Upper lobe of left lung (tissue), 6 donors: ENCODE data around the gene TAF4. TPM values are rescaled to one million over a fixed set of nuclear protein-coding genes. Genes with fewer than 3 reads are reported as not detected.
A peak's percentile ranks its signal among the peaks of the same experiment; 100 is the strongest.

Experiments used
- ATAC-seq, 2 donors: fragments of 200-7000 bp; cut with Tn5 transposase; one replicate each; pipeline ENCODE4 v1.9.1; 2022; ENCODE audit warnings: mild to moderate bottlenecking in 2 of 2, moderate library complexity in 2 of 2; ENCODE audit not compliant: low FRiP score in 2 of 2
- DNase-seq, 2 donors: peaks; one replicate each; pipeline ENCODE4 v3.0.0-alpha.2; 2019 to 2020
- H3K27ac ChIP-seq, 4 donors: fragments of 200-600 bp; sonication (generic); one replicate each; pipeline ENCODE4 v1.5.1; 2016 to 2019
- H3K27me3 ChIP-seq, 4 donors: fragments of 200-600 bp; sonication (generic); one replicate each; pipeline ENCODE4 v1.5.1; 2017 to 2019
- H3K36me3 ChIP-seq, 4 donors: fragments of 200-600 bp; sonication (generic); one replicate each; pipeline ENCODE4 v1.5.1; 2016 to 2019
- H3K4me1 ChIP-seq, 4 donors: fragments of 200-600 bp; sonication (generic); one replicate each; pipeline ENCODE4 v1.5.1; 2018 to 2019
- H3K4me3 ChIP-seq, 4 donors: fragments of 200-600 bp; sonication (generic); one replicate each; pipeline ENCODE4 v1.5.1; 2017 to 2019; ENCODE audit warnings: mild to moderate bottlenecking in 2 of 4, moderate library complexity in 1 of 4
- H3K9me3 ChIP-seq, 4 donors: fragments of 200-600 bp; sonication (generic); one replicate each; pipeline ENCODE4 v1.5.1; 2018 to 2019
- EP300 ChIP-seq, 4 donors: sonication (generic); formaldehyde crosslinking; IDR thresholded peaks; one replicate each; pipeline ENCODE4 v1.5.1; 2017; ENCODE audit warnings: antibody characterized with exemption in 4 of 4, control low read depth in 2 of 4
- POLR2A ChIP-seq, 4 donors: fragments of 450-650 bp; IDR thresholded peaks; one replicate each; pipeline ENCODE4 v1.5.1; 2016 to 2017; ENCODE audit warnings: antibody characterized with exemption in 4 of 4, mild to moderate bottlenecking in 2 of 4
- POLR2AphosphoS5 ChIP-seq, 2 donors: sonication (generic); formaldehyde crosslinking; IDR thresholded peaks; one replicate each; pipeline ENCODE4 v1.5.1; 2017; ENCODE audit warnings: antibody characterized with exemption in 2 of 2
- WGBS, 2 donors: methylation state at CpG; one replicate each; pipeline ENCODE4 v1.1.5; 2017 to 2018; 5-methylcytosine and 5-hydroxymethylcytosine counted together
- total RNA-seq, 6 donors: library from RNA; depleted of rRNA in 4 of 6; stranded (reverse); fragments of >200 nt in 4 of 6; gene quantifications; one replicate each; pipeline versions ENCODE4 v1.1.0 to v1.2.1, GENCODE V29; 2016 to 2021
- TF ChIP-seq, protein P1 (sequence below), 6 experiments: fragments of 450-650 bp in 4 of 6; fragments of 200-600 bp in 2 of 6; sonication (generic) in 2 of 6; IDR thresholded peaks; one replicate each; pipeline ENCODE4 v1.5.1; 2016 to 2019; ENCODE audit warnings: antibody characterized with exemption in 6 of 6
- donor health status: DM: no; HTN: no; CAD: no; lungs with moderate emphysema.
- donor health status: DM: no; HTN: yes; CAD: no; lungs with severe emphysema.

The TAF4 gene
- total RNA-seq, 6 donors from 2014 or later = 13.0 to 44.0 (median 20.7) TPM

- whole genome bisulfite sequencing, 2 donors = 94 to 96% methylated on average over 13 of the region's 13 CpGs
- peaks cover 4 to 86% (median 69%) of the 10 kb centered on the region in 4 donors for H3K36me3 ChIP-seq
- no peaks in the 10 kb centered on the region for H3K27me3 ChIP-seq
- no peak overlapping the region for H3K27ac ChIP-seq
- DNase-seq = no peak
- H3K4me1 ChIP-seq = no peaks in the 10 kb centered on the region
- no peak for ATAC-seq
- no peaks in the 10 kb centered on the region for H3K9me3 ChIP-seq
- no peak for TF ChIP-seq POLR2A (IDR thresholded peaks at IDR 0.05)
- TF ChIP-seq EP300 (IDR thresholded peaks at IDR 0.05) = no peak
- TF ChIP-seq, protein P1, sequence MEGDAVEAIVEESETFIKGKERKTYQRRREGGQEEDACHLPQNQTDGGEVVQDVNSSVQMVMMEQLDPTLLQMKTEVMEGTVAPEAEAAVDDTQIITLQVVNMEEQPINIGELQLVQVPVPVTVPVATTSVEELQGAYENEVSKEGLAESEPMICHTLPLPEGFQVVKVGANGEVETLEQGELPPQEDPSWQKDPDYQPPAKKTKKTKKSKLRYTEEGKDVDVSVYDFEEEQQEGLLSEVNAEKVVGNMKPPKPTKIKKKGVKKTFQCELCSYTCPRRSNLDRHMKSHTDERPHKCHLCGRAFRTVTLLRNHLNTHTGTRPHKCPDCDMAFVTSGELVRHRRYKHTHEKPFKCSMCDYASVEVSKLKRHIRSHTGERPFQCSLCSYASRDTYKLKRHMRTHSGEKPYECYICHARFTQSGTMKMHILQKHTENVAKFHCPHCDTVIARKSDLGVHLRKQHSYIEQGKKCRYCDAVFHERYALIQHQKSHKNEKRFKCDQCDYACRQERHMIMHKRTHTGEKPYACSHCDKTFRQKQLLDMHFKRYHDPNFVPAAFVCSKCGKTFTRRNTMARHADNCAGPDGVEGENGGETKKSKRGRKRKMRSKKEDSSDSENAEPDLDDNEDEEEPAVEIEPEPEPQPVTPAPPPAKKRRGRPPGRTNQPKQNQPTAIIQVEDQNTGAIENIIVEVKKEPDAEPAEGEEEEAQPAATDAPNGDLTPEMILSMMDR (IDR thresholded peaks at IDR 0.05) = no peak
- TF ChIP-seq POLR2AphosphoS5 (IDR thresholded peaks at IDR 0.05) = no peak
- no peak overlapping the region for H3K4me3 ChIP-seq
Measured at GRCh38 chr20:62009322-62009721, 56.4 kb downstream of the TAF4 start.

GRCh38 chr20:62008643-62009183 lies 57.0 kb downstream of the TAF4 start:
- H3K27ac ChIP-seq = no peak overlapping the region
- H3K4me3 ChIP-seq = no peak overlapping the region
- H3K36me3 ChIP-seq = peaks cover 5 to 90% (median 70%) of the 10 kb centered on the region in 4 donors
- ATAC-seq = no peak
- 87 to 96% methylated on average over 14 to 15 of the region's 15 CpGs for WGBS, 2 donors
- no peaks in the 10 kb centered on the region for H3K27me3 ChIP-seq
- no peaks in the 10 kb centered on the region for H3K4me1 ChIP-seq
- DNase-seq = no peak
- H3K9me3 ChIP-seq = no peaks in the 10 kb centered on the region
- TF ChIP-seq POLR2A (IDR thresholded peaks at IDR 0.05) (no peak), POLR2AphosphoS5 (IDR thresholded peaks at IDR 0.05) (no peak), EP300 (IDR thresholded peaks at IDR 0.05) (no peak)
- TF ChIP-seq, protein P1 (IDR thresholded peaks at IDR 0.05) = no peak

- peaks cover 20 to 90% (median 79%) of the 10 kb centered on the region in 4 donors for H3K36me3 ChIP-seq
- no peak for ATAC-seq
- 84 to 87% methylated on average over 15 to 17 of the region's 17 CpGs for WGBS, 2 donors
- no peaks in the 10 kb centered on the region for H3K9me3 ChIP-seq
- TF ChIP-seq POLR2A (IDR thresholded peaks at IDR 0.05) (no peak), POLR2AphosphoS5 (IDR thresholded peaks at IDR 0.05) (no peak), EP300 (IDR thresholded peaks at IDR 0.05) (no peak)
- TF ChIP-seq, protein P1 (IDR thresholded peaks at IDR 0.05) = no peak
- H3K4me1 ChIP-seq = no peaks in the 10 kb centered on the region
- H3K27ac ChIP-seq = no peak overlapping the region
- H3K27me3 ChIP-seq = no peaks in the 10 kb centered on the region
- no peak for DNase-seq
- H3K4me3 ChIP-seq = no peak overlapping the region
Measured at GRCh38 chr20:62007127-62007647, 58.5 kb downstream of the TAF4 start.

DNA sequence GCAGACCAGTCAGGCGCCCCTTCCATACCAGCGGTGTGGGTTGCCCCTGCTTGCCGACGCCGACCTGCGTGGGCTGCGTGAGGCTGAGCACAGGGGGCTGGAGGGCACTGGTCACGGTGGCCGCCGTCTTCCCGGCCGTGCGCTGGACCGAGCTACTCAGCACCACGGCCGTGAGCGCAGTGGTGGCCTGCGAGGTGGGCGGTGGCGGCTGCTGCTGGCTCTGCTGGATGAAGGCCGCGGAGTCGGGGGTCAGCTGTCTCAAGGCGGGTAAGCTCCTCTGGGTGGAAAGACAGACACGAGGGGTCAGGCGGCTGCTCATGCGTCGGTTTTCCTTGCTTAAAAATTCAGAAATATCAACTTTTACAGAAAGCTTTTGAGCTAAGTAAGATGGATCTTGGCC lies 59.2 kb downstream of the TAF4 start:
- ATAC-seq = no peak
- DNase-seq = peak in 1 of 2 donors; percentile 69
- H3K4me1 ChIP-seq = no peaks in the 10 kb centered on the region
- WGBS, 2 donors = 93 to 94% methylated on average over 20 to 28 of the region's 28 CpGs
- H3K36me3 ChIP-seq = peaks cover 21 to 90% (median 79%) of the 10 kb centered on the region in 4 donors
- H3K27ac ChIP-seq = no peak overlapping the region
- no peaks in the 10 kb centered on the region for H3K9me3 ChIP-seq
- TF ChIP-seq, protein P1 (IDR thresholded peaks at IDR 0.05) = no peak
- TF ChIP-seq EP300 (IDR thresholded peaks at IDR 0.05) (no peak), POLR2AphosphoS5 (IDR thresholded peaks at IDR 0.05) (no peak), POLR2A (IDR thresholded peaks at IDR 0.05) (no peak)
- H3K27me3 ChIP-seq = no peaks in the 10 kb centered on the region
- H3K4me3 ChIP-seq = no peak overlapping the region

DNA sequence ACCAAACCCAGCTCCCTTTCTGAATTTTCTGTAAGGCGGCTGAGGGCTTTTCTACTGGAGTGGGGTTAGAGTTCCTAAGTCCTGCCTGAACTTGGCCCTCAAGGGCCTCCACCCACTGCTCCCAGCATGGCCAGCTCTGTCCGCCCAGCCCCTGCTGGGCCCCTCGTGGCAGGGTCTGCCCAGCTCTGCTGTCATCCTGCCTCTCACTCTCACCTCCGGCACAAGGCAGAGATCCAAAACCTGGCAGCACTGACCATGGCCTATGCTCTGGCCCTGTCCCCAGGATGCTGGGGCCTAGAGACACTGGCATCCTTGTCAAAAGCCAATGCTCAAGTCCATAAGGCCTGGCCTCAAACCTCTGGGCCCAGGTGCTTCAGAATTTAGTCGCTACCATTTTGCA lies 61.1 kb downstream of the TAF4 start:
- no peak overlapping the region for H3K27ac ChIP-seq
- 96 to 97% methylated on average over 5 of the region's 5 CpGs for WGBS, 2 donors
- no peak overlapping the region for H3K4me3 ChIP-seq
- no peak for TF ChIP-seq POLR2AphosphoS5 (IDR thresholded peaks at IDR 0.05)
- TF ChIP-seq, protein P1 (IDR thresholded peaks at IDR 0.05) = no peak
- TF ChIP-seq POLR2A (IDR thresholded peaks at IDR 0.05) = no peak
- no peak for TF ChIP-seq EP300 (IDR thresholded peaks at IDR 0.05)
- no peaks in the 10 kb centered on the region for H3K4me1 ChIP-seq
- H3K27me3 ChIP-seq = no peaks in the 10 kb centered on the region
- no peaks in the 10 kb centered on the region for H3K9me3 ChIP-seq
- H3K36me3 ChIP-seq = peaks cover 27 to 99% (median 87%) of the 10 kb centered on the region in 4 donors
- no peak for DNase-seq
- no peak for ATAC-seq
